K562 (cell line): ENCODE measurements around the gene FTO. TPM values are rescaled to one million over a fixed set of nuclear protein-coding genes. Genes with fewer than 3 reads are reported as not detected.

ENCODE experiments used
- ATAC-seq: fragments of 200-7000 bp; cut with Tn5 transposase; 3 replicates; pipeline ENCODE4 v1.9.1; 2020; ENCODE audit warnings: moderate library complexity
- BruUV-seq: library from RNA; stranded (reverse); fragments of 400-500 nt; replicated peaks from 2 replicates; lab custom pipeline; 2021; lab: Mats Ljungman, UMichigan
- CTCF ChIA-PET: fragments of 300-600 bp; formaldehyde crosslinking; extraction: SDS; loops from one replicate; lab custom pipeline; 2021; ENCODE audit warnings: low intra/inter-chr PET ratio; lab: Yijun Ruan, JAX
- POLR2A ChIA-PET: fragments of 300-600, 350-650 bp; sonication (Branson Sonifier 250); formaldehyde crosslinking; extraction: SDS; loops from one replicate; lab custom pipeline; 2021; ENCODE audit warnings: antibody characterized with exemption, inconsistent platforms; lab: Yijun Ruan, JAX
- DNase-seq, 4 experiments: peaks; one replicate each; pipeline versions ENCODE4 v3.0.0 to v3.0.0-alpha.2; 2011 to 2018; ENCODE audit warnings: low spot score in 3 of 4, mixed read lengths in 3 of 4; ENCODE audit errors: extremely low read depth in 1 of 4
- FAIRE-seq: peaks from 2 replicates; lab custom pipeline; 2011; peaks lifted over from hg19 to GRCh38; lab: Jason Lieb, UNC
- H2AFZ ChIP-seq: 2 replicates; pipeline ENCODE4 v1.6.0; 2011; ENCODE audit warnings: low read depth, low read length, control low read depth, inconsistent platforms
- H3K27ac ChIP-seq: fragments of 200-600 bp; 3 replicates; pipeline ENCODE4 v1.8.0; 2011; ENCODE audit warnings: low read depth, mild to moderate bottlenecking, control low read depth, inconsistent platforms, low read length, moderate library complexity, mixed read lengths; ENCODE audit errors: extremely low read depth
- H3K27me3 ChIP-seq, 2 experiments: fragments of 300-600 bp in 1 of 2; 2 replicates in 1 of 2; 3 replicates in 1 of 2; pipeline versions ENCODE4 v1.6.0 to v1.8.0; 2011; ENCODE audit warnings: inconsistent platforms in 2 of 2, low read length in 2 of 2, mild to moderate bottlenecking in 1 of 2, mixed read lengths in 1 of 2, moderate library complexity in 1 of 2; ENCODE audit not compliant: control insufficient read depth in 2 of 2, insufficient read depth in 2 of 2
- H3K36me3 ChIP-seq: fragments of 300-600 bp; 3 replicates; pipeline ENCODE4 v1.8.0; 2011; ENCODE audit warnings: mild to moderate bottlenecking, low read length, inconsistent platforms; ENCODE audit not compliant: control insufficient read depth, insufficient read depth
- H3K4me1 ChIP-seq, 2 experiments: fragments of 200-600 bp in 1 of 2; replicated peaks in 1 of 2; 2 replicates in 1 of 2; 3 replicates in 1 of 2; pipeline versions ENCODE4 v1.5.1 to v1.8.0; 2011; ENCODE audit warnings: inconsistent platforms in 2 of 2, low read length in 2 of 2, mild to moderate bottlenecking in 1 of 2, mixed read lengths in 1 of 2, moderate library complexity in 1 of 2; ENCODE audit not compliant: control insufficient read depth in 2 of 2, insufficient read depth in 2 of 2
- H3K4me2 ChIP-seq: 2 replicates; pipeline ENCODE4 v1.6.1; 2011; ENCODE audit warnings: low read length, control low read depth, inconsistent platforms, mixed read lengths; ENCODE audit not compliant: insufficient read depth
- H3K4me3 ChIP-seq: fragments of 200-600 bp; sonication (generic), shearing (Covaris generic); 2 replicates; pipeline ENCODE4 v1.5.1; 2016; ENCODE audit warnings: control low read depth, inconsistent platforms
- H3K79me2 ChIP-seq: fragments of 200-600 bp; 3 replicates; pipeline ENCODE4 v1.8.0; 2011; ENCODE audit warnings: low read length, inconsistent platforms; ENCODE audit not compliant: control insufficient read depth, insufficient read depth
- H3K9ac ChIP-seq, 2 experiments: 2 replicates each; pipeline versions ENCODE4 v1.6.0 to v1.6.1; 2011; ENCODE audit warnings: low read depth in 2 of 2, low read length in 2 of 2, control low read depth in 1 of 2, inconsistent platforms in 1 of 2, mild to moderate bottlenecking in 1 of 2, mixed read lengths in 1 of 2; ENCODE audit not compliant: insufficient read depth in 1 of 2
- H3K9me1 ChIP-seq: one replicate; pipeline ENCODE4 v1.6.0; 2011; ENCODE audit warnings: inconsistent platforms, mild to moderate bottlenecking, low read length, moderate library complexity; ENCODE audit not compliant: control insufficient read depth, insufficient read depth
- H3K9me3 ChIP-seq: replicated peaks from 2 replicates; pipeline ENCODE4 v1.5.1; 2011; ENCODE audit warnings: low read depth, low read length, inconsistent platforms; ENCODE audit not compliant: control insufficient read depth, insufficient read depth
- H4K20me1 ChIP-seq: replicated peaks from 2 replicates; pipeline ENCODE4 v1.6.1; 2011; ENCODE audit warnings: low read length, inconsistent platforms, mixed read lengths; ENCODE audit not compliant: control insufficient read depth, insufficient read depth
- ADNP ChIP-seq: fragments of 200-800 bp; sonication (Bioruptor generic); IDR thresholded peaks from 2 replicates; pipeline ENCODE4 v1.6.1; 2016; ENCODE audit warnings: missing genetic modification characterization, missing compliant biosample characterization
- CBX1 ChIP-seq: sonication (generic); IDR thresholded peaks from 2 replicates; pipeline ENCODE4 v1.6.1; 2016; ENCODE audit warnings: antibody characterized with exemption, low read depth, mild to moderate bottlenecking
- CHCHD3 ChIP-seq: fragments of 250-450 bp; sonication (Bioruptor Pico); IDR thresholded peaks from 2 replicates; pipeline ENCODE4 v2.1.2; 2022; ENCODE audit warnings: mild to moderate bottlenecking
- FIP1L1 ChIP-seq: fragments of 200-400 bp; formaldehyde crosslinking; IDR thresholded peaks from 2 replicates; pipeline ENCODE4 v1.6.1; 2018; ENCODE audit warnings: mild to moderate bottlenecking, low read depth, low read length; ENCODE audit not compliant: poor library complexity, severe bottlenecking
- GTF2A2 ChIP-seq: IDR thresholded peaks from 2 replicates; pipeline ENCODE4 v1.6.1; 2016; ENCODE audit warnings: mild to moderate bottlenecking, missing genetic modification characterization, missing compliant biosample characterization
- KHSRP ChIP-seq: fragments of 450-650 bp; IDR thresholded peaks from 2 replicates; pipeline ENCODE4 v1.6.1; 2017
- NCOA1 ChIP-seq: fragments of 450-650 bp; IDR thresholded peaks from 2 replicates; pipeline ENCODE4 v1.6.1; 2016; ENCODE audit warnings: low read depth
- NR2C1 ChIP-seq, 2 experiments: fragments of 450-650 bp; IDR thresholded peaks; 2 replicates each; pipeline ENCODE4 v1.6.1; 2017; ENCODE audit warnings: mild to moderate bottlenecking in 2 of 2, antibody characterized with exemption in 1 of 2, inconsistent platforms in 1 of 2, missing compliant biosample characterization in 1 of 2, missing genetic modification characterization in 1 of 2
- NR3C1 ChIP-seq: sonication (generic); formaldehyde crosslinking; IDR thresholded peaks from 2 replicates; pipeline ENCODE4 v1.8.1; 2022; ENCODE audit warnings: missing genetic modification reagents
- SNAPC5 ChIP-seq: fragments of 250-450 bp; sonication (Bioruptor Pico); IDR thresholded peaks from 2 replicates; pipeline ENCODE4 v1.8.0; 2021; ENCODE audit warnings: moderate library complexity, mild to moderate bottlenecking, inconsistent platforms
- TGIF2 ChIP-seq: sonication (generic); formaldehyde crosslinking; IDR thresholded peaks from 2 replicates; pipeline ENCODE4 v1.8.1; 2022; ENCODE audit warnings: mild to moderate bottlenecking, missing genetic modification reagents, moderate library complexity
- THAP12 ChIP-seq: fragments of 250-450 bp; sonication (Bioruptor Pico); IDR thresholded peaks from 2 replicates; pipeline ENCODE4 v1.9.0; 2021; ENCODE audit warnings: mild to moderate bottlenecking, inconsistent platforms
- ZBED1 ChIP-seq: IDR thresholded peaks from 2 replicates; pipeline ENCODE4 v1.6.1; 2014
- ZC3H11A ChIP-seq: IDR thresholded peaks from 2 replicates; pipeline ENCODE4 v1.6.1; 2012; ENCODE audit warnings: low read depth, low read length, improper control_type of control experiment
- ZNF41 ChIP-seq: fragments of 250-450 bp; sonication (Bioruptor Pico); conservative IDR thresholded peaks from 2 replicates; pipeline ENCODE4 v1.4.0; 2020; ENCODE audit warnings: mild to moderate bottlenecking
- ZNF589 ChIP-seq: fragments of 200-800 bp; sonication (Bioruptor generic); IDR thresholded peaks from 2 replicates; pipeline ENCODE4 v1.6.1; 2016; ENCODE audit warnings: low read depth, missing genetic modification characterization, missing compliant biosample characterization
- WGBS: fragments of 100-300 bp; shearing (Covaris generic); methylation state at CpG from one replicate; pipeline ENCODE4 v1.1.6; 2016; ENCODE audit warnings: low coverage, mixed read lengths; ENCODE audit not compliant: insufficient coverage; ENCODE audit errors: missing lambda C conversion rate; 5-methylcytosine and 5-hydroxymethylcytosine counted together
- in situ Hi-C: fragments of 300-500 bp; cut with MboI; formaldehyde crosslinking; loops from 4 replicates; pipeline ENCODE4 v1.15.0; 2018; ENCODE audit warnings: inconsistent platforms, mixed read lengths
- intact Hi-C: fragments of 100-400 bp; cut with micrococcal nuclease; formaldehyde crosslinking; loops from 2 replicates; pipeline ENCODE4 v1.14.2; 2022
- polyA plus RNA-seq, 8 experiments: library from polyadenylated mRNA; depleted of rRNA in 4 of 8; stranded (reverse) in 5 of 8; unstranded in 3 of 8; fragments of >200 nt; fragmentation: Nextera tagmentation in 2 of 8; fragmentation: Illumina TruSeq in 1 of 8; extraction: Ambion mirVana in 2 of 8; extraction: Trizol in 1 of 8; gene quantifications; 2 replicates each; pipeline versions ENCODE4 v1.2.1 to v1.2.3, GENCODE V29; 2011 to 2014; ENCODE audit warnings: inconsistent platforms in 1 of 8, missing spikeins in 1 of 8
- total RNA-seq, 7 experiments: library from RNA; depleted of rRNA in 6 of 7; stranded (reverse); fragments of >200 nt in 6 of 7; fragmentation: Illumina TruSeq in 2 of 7; extraction: Trizol in 2 of 7; gene quantifications; 2 replicates each; pipeline versions ENCODE4 v1.2.1 to v1.2.3, GENCODE V29; 2011 to 2021; ENCODE audit warnings: low replicate concordance in 1 of 7

Gene FTO
- total and polyA plus RNA-seq, 9 of the 15 experiments (the other 6 are each of a cell fraction or from before 2014, with no cell fraction given), result 11.3 to 27.7 (median 25.5) TPM

DNA sequence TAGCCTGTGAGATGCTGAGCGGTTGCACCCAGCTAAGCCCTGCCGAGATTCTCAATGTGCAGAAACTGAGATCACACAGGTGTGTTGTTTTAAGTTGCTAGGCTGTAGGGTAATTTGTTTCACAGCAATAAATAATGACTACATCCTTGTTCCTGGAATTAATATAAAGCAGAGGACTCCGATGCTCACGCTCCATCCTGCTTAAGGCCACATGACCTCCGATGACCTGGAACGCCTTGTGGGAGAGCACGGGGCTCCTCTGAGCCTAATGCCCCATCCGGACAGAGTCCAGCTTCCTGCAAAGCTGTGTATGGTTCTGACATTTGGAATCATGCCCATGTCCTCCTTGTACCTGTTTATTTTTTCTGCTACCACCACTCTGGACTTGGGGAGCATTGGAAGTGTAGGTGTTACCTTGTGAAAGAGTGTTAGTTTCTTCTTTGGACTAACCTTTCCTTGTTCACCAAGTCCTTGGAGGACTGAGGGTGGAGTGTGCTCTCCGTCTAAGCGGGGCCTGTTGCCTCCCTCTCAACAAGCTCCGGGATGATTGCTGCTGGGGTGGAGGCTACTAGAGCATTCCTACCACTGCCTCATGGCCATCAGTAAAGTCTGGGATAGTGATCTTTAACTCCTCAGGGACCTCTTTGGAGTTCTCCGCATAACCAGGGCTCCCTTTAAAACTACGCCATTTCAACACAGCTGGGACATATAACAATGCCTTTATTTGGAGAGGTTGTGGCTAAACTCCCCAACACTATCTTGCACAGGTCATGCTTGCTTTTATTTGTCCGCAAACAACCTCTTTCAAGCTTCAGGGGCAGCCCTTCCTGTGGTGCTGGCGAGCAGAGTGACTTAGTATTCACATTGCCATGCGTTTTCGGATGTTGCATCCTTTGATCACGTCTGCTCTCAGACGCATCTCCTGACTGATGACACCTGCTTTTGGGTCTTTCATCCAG lies 457.3 kb downstream of the FTO start:
- BruUV-seq, result no TSS peak

DNA sequence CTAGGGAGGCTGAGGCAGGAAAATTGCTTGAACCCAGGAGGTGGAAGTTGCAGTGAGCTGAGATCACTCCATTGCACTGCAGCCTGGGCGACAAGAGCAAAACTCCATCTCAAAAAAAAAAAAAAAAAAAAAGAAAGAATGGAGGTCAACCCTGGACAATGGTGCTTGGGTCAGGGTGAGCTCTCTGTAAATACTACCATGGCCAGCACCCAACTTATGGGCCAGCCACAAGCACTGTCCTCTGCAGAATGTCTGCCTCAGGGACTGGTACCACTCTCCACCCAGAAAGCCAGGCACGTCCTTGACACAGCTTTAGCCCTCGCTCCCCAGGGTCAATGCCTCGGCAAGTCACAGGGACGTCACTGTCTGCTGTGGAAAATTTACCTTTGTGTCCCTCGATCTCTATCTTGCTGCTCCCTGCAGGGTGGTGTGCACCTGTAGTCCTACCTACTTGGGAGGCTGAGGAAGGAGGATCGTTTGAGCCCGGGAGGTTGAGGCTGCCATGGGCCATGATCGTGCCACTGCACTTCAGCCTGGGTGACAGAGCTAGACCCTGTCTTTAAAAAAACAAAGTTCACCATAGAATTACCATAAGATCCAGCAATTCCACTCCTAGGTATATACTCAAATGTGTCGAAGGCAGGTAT lies 459.4 kb downstream of the FTO start:
- Histone ChIP-seq H2AFZ (no peak overlapping the region), H3K4me1 (no peaks in the 10 kb centered on the region), H3K9me1 (no peaks in the 10 kb centered on the region), H3K4me3 (no peak overlapping the region), H3K27me3 (peaks cover 6 to 35% of the 10 kb centered on the region in 2 experiments; a peak in 4 of 5 replicates), H4K20me1 (no peaks in the 10 kb centered on the region), H3K9ac (no peak overlapping the region), H3K79me2 (no peaks in the 10 kb centered on the region), H3K27ac (no peak overlapping the region), H3K4me2 (no peak overlapping the region), H3K9me3 (no peaks in the 10 kb centered on the region), H3K36me3 (no peaks in the 10 kb centered on the region)
- no peak for FAIRE-seq
- DNase-seq, result no peak
- POLR2A ChIA-PET, result no interaction called here
- 3% methylated on average over 8 of the region's 10 CpGs for WGBS
- intact Hi-C loops, result no loop called here
- in situ Hi-C loops, result no loop called here
- no peak for ATAC-seq
- no TSS peak for BruUV-seq
- CTCF ChIA-PET, result no interaction called here
- no peak for TF ChIP-seq ZNF589 (CRISPR knock-in tag)
- no peak for TF ChIP-seq KHSRP
- no peak for TF ChIP-seq ADNP (tag)
- TF ChIP-seq THAP12 (CRISPR knock-in tag), result no peak
- no peak for TF ChIP-seq NCOA1
- TF ChIP-seq CBX1, result no peak
- TF ChIP-seq SNAPC5, result no peak
- no peak for TF ChIP-seq NR2C1 (IDR thresholded peaks at IDR 0.05)
- no peak for TF ChIP-seq NR2C1 (tag; IDR thresholded peaks at IDR 0.05)
- TF ChIP-seq ZBED1, result no peak
- no peak for TF ChIP-seq FIP1L1

More for the DNA sequence above, 457.3 kb downstream of the FTO start:
- no peak for TF ChIP-seq ZC3H11A
- no peak for TF ChIP-seq GTF2A2 (tag)
- no peak for TF ChIP-seq ZNF41 (CRISPR knock-in tag)
- no peak for TF ChIP-seq CHCHD3
- TF ChIP-seq TGIF2 (CRISPR knock-in tag), result no peak
- TF ChIP-seq NR3C1 (CRISPR knock-in tag), result no peak
- no peak overlapping the region for H3K27ac ChIP-seq
- H3K79me2 ChIP-seq, result no peaks in the 10 kb centered on the region
- H3K4me2 ChIP-seq, result no peak overlapping the region
- no peak for ATAC-seq
- CTCF ChIA-PET, result no interaction called here
- no peak for DNase-seq
- no peak for FAIRE-seq
- H3K36me3 ChIP-seq, result no peaks in the 10 kb centered on the region
- H3K27me3 ChIP-seq, result peaks cover 2 to 22% of the 10 kb centered on the region in 2 experiments; a peak in 3 of 5 replicates
- 2% methylated on average over 19 of the region's 19 CpGs for WGBS
- H3K4me3 ChIP-seq, result no peak overlapping the region
- in situ Hi-C loops, result no loop called here
- POLR2A ChIA-PET, result no interaction called here
- H4K20me1 ChIP-seq, result no peaks in the 10 kb centered on the region
- intact Hi-C loops, result no loop called here
- no peaks in the 10 kb centered on the region for H3K9me3 ChIP-seq
- H3K4me1 ChIP-seq, result no peaks in the 10 kb centered on the region
- H3K9ac ChIP-seq, result no peak overlapping the region
- no peaks in the 10 kb centered on the region for H3K9me1 ChIP-seq
- no peak overlapping the region for H2AFZ ChIP-seq
